NCI-H69 (cell line): ENCODE results near the gene DST.

ENCODE experiments used
- DNase-seq: peaks from one replicate; lab custom pipeline; 2025; lab: John Stamatoyannopoulos, UW

Gene DST

DNA sequence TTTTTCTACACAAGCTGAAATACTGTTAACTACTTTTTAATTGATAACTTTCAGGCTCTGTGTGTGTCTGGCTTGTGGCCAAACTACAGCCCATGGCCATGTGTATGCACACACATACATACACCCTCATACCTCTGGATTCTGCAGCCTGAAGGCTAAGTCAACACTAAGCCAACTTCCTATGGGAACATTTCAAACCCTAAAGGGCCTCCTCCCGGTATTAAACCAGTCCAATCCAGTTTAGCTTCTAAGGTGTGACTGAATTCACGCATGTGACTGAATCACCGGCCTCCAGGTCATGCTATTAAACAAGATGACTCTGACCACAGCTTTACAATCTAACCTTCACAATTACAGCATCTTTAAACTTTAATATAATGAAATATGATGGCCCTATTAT is 20.7 kb upstream of the DST start:
- peak; percentile 96 for DNase-seq

DNA sequence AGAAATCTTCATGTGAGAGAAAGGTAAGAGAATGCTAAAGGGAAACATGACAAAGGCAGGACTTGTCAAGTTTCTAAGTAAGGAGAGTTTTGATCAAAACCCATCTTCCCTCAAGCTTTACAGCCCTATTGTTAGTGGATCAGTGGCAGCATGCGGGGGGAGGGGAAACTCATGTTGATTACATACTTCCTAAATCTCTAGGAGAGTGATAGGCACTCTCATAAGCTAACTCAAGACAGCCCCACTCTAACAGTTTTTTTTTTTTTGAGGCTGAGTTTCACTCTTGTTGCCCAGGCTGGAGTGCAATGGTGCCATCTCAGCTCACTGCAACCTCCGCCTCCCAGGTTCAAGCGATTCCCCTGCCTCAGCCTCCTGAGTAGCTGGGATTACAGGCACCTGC is 18.6 kb upstream of the DST start:
- DNase-seq: peak; percentile 34

DNA sequence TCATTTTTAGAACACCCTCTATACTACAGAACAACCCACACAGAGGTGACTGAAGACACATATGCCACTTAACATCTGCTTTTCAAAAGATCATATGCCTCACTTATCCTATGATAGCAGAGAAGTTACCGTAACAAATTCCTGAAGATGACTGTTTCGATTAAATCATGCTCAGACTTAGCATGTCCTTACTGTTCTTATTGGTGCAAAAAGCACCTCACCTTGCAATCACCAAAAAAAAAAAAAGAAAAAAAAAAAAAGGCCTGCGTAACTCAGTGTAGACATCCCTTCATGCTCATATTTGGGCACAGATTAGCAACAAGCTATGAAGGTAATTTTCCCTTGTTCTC is 17.7 kb upstream of the DST start:
- DNase-seq: no peak

DNA sequence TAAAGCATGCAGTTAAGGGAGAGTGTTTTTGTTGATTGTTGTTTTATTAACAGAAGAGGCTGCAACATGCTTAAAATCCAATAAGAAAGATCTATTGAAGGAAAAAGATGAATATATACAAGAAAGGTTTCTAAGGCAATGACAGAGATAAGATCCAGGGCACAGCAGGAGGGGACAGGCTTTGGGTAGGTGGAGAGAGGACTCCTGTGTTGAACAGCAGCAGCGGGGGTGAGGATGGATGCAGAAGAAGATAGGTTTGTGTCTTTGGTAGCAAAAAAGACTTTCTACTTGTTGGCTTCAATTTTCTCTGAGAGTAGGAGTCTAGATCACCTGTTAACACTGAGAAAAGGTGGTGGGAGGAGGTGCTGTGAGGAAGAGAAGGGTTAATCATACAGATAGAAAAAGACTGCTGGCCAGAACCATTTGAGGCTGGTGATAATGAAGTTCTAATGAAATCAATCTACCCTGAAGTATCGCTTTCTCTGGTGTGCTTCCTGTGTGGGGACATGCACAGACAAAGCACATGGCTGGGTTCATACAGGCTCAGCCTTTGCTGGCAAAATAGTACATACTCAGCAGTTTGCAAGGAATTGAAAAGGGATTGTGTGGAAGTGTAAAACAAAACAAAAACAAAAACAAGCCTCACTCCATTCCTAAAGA is 17.2 kb upstream of the DST start:
- peak; percentile 41 for DNase-seq

DNA sequence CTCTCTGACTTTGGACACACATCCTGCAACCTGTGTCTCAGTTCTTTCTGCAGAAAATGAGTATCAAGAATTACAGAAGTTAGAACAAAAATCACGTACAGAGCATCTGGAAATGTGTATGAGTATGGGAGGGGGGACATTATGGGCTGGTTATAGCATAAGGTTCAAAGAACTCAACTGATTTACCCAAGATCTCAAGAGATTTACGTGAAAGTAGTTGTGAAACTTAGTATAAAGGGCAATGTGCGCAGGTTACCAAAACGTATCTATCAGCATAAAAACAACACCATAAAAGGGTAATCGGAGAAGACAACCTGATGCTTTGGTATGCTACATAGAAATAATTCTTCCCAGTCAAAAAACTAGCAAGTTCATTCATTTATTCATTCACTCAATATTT is 15.6 kb upstream of the DST start:
- no peak for DNase-seq

DNA sequence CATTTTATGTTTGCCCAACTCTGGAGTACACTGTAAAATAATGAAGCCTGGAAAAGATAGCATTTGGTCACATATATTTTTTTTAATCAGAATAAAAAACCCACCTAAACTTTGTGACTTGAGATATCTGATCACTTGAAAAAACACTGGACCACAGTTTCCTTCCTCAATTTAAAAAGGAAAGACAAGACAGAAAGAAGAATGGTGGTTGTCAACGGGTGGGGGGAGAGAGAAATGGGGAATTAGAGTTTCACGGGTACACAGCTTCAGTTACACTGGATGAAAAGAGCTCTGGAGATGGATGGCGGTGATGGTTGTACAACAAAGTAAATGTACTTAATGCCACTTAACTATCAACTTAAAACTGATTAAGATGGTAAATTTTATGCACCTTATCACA is 14.7 kb upstream of the DST start:
- DNase-seq: peak; percentile 32

DNA sequence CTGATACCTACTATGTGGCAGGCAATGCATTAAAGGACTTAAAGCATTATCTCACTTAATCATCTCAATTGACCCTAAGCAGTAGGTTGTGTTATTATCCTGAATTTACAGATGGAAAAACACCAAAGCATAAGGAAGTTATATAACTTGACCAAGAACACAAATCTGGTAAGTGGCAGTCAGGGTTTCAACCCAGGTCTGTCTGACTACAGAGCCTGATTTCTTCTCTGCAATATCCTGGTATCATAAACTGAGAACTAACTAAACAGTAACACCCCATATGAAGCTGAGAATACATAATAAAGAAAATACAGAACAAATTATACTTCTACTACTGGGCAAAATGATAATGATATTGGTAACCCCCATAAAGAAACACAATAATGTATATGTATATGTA is 13.8 kb upstream of the DST start:
- DNase-seq: no peak

DNA sequence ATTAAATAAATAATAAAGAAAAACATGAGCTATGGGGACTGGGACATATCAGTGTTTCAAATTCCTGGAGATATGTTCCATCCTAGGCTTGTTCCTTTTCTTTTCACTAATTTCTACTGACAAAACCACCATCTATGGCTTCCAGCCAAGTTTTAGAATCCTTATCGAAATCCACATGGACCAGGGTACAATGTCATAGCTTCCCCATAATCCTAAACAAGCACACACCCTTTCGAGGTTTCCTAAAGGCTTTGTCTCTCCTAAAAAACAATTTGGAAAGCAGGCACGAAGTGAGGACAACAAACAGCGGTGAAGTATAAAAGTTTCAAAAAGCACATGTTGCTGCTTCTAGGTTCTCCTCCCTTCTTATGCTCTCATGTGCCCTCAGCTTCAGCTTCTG is 13.3 kb upstream of the DST start:
- DNase-seq: peak; percentile 47

DNA sequence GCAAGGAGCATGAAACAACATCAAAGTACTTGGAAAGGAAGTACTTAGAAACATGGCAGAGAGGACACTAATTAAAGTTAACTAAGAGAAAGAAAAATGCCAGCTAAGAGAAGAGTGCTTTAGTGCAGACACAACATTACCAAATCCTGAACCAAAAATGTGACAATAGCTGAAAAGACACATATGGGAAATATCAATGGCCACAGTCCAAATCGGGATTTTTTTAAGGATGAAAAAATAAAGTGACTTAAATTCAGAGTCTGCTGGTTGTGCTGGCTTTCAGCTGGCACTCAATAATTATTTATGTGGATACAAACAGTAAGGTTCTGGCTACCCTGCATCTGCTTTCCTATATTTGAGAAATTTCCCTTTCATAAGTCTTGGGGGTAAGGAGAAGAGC is 12.6 kb upstream of the DST start:
- DNase-seq: no peak

DNA sequence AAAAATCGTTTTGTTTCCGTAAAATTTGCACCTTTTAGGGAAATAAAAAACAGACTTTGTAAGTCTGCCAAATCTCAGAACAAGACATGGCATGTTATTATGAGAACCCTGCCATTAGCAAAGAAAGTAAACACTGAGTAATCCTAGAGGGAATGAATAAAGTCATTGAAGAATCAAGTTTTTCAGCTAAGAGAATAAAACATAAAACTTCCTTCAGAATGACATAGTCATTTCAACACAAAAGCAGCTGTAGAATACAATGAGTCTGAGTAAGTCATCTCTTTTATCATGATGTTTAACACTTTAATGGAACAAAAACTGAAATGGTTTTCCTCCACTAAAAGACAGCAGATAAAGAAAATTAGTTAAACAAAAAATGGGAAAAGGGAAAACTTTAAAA is 10.3 kb upstream of the DST start:
- DNase-seq: peak; percentile 87

DNA sequence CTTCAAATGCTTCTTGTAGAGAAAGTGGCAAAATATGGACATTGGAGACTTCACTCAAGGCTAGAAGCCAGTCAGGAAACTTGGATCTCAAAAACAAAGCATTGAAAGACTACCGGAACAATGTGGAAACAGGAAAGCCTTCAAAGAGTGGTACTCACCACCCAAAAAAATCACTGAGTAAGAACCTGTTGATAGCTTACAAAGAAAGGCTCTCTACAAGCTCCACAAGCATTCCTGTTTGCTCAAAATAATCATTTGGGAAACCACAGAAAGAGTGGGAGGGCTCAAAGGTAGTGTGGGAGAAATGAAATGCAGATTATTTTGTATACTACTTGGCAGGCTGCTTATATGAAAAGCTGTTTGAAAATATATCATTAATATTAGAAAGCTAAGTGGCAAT is 9.5 kb upstream of the DST start:
- DNase-seq: peak; percentile 49

DNA sequence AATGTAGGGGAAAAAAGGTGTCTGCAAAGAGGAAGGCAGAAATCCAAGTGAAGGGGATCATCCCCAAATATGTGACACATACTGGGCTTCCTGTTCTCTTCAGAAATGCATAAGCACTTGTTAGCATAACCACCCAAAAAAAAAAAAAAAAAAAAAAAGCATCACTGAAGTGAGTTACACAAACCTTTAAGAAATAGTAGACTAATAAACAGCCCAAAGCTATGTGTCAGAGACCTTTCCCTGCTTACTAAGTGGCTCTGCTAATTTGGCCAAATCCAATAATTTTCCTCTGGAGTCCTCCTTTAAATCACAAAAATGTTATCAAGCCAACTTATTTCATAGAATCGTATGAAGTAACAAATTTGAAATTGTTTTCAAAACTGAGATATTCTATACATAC is 7.5 kb upstream of the DST start:
- no peak for DNase-seq

DNA sequence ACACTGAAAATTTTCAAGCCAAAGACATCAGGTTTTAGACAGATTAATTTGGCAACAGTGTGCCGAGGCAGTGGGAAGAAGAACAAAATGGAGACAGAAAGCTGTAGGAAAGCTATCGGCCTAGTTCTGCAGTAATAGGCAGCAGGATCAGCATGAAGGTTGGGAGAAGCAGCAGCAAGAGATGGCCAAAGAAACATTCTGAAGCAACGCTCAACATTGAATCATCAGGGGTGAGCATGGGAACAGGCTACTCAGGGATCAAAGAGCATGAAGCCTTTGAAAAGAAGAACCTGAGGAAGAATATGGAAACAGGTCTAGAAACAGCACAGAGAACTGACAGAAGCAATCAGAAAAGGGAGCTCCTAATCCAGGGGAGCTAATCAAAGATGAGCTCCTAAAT is 7.1 kb upstream of the DST start:
- no peak for DNase-seq

DNA sequence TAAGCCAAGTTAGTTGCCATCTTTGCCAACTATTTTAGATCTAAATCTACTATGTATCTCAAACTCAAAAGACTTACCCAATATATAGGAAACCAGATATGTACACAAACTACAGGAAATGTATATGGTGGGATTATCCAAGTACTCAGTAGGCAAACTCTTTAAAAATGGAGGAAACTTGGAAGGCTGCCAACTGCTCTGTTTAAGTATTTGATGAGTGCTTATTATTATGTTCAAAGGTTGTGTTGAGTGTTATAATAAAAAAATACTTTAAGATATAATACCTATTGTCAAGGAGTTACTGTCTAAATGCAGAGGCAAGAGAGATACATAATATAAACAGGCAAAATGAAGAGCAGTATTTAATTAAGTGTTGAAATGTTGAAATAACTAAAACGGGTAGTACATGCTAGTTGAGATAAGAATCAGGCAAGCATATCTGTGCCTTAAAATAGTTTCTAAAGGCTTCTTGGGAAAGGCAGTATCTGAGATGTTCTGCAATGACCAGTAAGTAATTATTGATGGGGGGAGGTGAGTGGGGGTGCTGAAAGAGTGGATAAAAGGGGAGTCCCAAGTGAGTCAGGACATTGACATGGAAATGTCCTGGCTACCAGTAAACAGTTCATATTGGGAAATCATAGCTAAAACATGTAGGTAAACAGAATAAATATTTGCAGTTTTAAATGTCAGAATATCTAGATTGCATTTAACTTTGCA is 6.5 kb upstream of the DST start:
- peak; percentile 82 for DNase-seq

DNA sequence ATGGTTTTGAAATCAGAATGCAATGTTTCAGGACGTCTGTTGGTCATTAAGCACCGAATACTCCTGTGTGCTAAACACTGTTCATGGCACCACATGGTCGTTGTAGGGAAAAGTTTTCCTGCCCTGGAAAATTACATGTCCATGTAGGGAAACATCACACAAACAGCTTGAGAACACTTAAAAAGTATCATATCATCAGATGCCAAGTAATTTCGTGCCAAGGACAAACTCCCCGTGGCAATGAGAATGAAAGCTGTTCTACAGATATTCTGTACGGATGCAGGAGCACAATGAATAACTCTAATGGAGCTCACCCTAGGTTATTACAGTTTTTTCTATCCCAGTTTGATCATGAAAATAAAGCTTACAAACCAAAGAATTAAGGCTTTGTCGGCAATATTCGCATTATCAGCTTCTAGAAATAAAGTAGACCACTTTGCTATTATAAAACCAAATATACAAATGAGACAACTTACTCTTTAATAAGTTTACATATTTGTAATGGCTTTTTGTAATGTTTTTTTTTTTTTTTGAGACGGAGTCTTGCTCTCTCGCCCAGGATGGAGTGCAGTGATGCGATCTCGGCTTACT is 4.6 kb upstream of the DST start:
- DNase-seq: no peak

DNA sequence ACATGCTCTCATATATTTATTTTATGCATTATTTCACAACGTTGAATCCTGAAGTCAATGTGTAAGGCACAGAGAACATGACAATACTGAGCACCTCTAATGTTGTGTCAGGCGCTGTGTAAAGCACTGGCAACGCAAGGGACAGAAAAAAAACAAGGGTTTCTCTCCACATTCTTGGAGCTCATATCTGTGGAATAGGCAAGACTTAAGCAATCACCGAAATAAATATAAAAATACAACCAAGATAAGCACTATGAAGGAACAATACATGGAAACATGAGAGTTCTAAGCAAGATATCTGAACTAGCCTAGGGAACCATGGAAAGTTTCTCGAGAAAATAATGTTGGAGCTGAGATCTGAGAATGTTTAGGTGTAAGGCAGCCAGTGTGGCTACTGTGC is 1.7 kb upstream of the DST start:
- no peak for DNase-seq

DNA sequence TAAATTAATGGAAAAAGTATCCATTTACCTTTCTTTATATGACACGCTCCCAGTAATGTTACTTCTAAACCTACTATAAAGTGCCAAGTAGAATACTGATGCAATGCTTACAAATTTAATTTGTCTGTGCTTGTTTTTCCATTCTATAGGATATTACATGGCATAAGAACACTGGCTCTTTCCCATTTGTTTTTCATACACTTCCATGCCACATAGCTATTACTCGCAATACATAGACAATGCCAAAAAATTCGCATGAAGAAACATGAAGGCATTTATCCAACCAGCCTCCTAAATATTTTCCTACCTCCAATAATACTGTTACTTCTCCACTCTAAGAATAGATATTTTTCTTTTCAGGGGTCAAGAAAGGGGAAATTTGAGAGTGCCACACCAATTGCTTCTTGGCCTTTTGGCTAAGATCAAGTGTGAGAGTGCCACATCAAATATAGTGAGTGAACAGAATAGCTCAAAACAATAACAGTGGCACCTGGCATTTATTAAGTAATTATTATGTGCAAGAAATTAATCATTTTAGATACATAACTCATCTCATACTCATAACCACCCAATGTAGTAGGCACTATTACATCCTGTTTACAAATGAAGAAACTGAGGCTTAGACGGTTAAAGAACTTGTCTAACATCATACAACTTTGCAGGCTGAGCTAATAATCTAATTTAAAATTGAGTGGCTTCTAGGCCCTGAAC is 845 bp upstream of the DST start:
- DNase-seq: no peak

DNA sequence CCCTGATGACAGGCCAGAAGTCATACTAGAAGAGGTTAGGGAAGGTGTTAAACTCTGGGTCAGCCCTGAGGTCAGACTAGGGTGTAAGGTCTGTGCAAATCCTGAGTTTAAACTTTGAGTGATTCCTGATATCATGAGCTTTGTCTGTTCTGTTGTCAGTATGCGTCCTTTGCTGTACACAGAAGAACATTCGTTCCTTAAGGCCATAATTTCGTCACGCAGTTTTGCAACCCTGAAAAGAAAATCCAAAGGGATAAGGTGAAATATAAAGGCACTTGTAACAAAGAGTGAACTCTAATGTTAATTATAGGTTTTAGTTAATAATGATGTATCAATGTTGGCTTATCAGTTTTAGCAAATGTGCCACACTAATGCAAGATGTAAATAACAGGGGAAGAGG is 2.3 kb downstream of the DST start:
- peak; percentile 6 for DNase-seq

DNA sequence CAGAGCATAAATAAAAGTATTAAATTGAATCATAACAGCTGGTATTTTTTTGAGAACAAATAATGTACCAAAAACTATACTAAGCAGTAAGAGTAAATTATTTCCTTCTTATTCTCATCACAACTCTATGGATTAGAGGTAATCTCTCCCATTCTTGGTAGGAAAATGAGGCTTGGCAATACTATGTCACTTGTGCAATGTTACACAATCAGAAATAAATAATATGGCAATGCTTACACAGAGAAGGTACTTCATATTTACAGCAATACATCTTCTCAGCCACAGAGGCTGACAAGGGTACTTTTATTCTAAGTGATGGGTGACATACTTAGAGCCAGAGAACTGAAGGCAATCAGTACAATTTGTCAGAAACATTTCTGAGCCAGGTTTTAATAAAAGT is 3.9 kb downstream of the DST start:
- DNase-seq: peak; percentile 5

DNA sequence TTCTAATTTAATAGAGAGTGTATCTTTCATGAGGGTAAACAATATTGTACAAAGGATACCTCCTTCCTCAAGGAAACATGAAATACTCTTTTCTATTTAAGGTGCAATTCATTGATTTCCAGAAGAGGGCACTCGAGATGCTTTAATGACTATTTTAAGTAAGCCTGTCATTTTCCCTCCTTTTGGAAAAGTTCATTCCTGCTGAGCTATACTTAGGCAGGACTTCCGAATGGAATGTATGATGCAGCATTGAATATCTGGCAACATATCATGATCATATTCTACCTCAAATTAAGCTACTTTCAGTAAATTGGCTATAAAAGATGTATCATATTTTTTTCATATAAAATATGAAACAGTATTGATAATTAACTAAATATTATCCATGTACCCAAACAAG is 5.0 kb downstream of the DST start:
- peak; percentile 85 for DNase-seq

DNA sequence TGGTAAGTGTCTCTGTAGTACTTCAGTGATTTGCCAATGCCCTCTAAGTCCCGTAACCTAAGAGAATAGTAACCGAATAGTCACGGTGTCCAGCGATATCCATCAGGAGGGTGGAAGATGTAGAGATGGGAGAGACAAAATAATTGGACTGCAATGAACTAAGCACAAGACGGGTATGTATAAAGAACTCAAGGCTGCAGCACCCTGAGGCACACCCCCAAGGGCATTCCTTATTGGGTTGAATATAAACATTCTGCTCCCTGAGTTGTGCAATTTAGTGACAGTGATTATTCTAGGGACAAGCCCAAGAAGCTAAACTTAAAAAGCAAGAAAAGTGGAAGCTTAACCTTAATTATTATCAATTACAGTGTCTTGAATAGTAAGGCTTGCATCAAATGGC is 14.6 kb downstream of the DST start:
- no peak for DNase-seq

DNA sequence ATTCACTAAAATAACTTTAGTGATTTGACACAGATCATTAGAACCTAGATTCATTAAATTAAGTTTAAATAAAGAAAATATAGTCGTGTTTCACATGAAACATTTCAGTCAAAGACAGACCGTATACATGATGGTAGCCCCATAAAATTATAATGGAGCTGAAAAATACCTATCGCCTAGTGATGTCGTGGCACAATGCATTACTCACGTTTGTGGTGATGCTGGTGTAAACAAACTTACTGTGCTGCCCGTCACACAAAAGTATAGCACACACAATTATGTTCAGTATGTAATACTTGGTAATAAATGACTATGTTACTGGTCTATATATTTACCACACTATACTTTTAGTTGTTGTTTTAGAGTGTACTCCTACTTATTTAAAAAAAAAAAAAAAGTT is 17.3 kb downstream of the DST start:
- no peak for DNase-seq

DNA sequence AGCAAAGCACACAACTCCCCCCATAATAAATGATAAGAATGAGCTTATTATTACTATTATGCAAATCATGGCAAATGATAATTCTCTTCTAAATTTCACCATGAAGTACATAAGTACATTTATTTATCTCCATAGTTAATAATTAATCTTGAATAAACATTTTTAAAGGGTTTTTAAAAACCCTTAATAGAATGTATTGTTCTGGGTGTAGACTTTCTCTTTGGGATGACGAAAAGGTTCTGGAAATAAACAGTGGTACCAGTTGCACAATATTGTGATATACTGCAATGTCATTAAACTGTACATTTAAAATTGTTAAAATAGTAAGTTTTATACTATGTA is 18.0 kb downstream of the DST start:
- DNase-seq: no peak
